ENCODE data around the gene GLRX5.

GLRX5 gene

DNA sequence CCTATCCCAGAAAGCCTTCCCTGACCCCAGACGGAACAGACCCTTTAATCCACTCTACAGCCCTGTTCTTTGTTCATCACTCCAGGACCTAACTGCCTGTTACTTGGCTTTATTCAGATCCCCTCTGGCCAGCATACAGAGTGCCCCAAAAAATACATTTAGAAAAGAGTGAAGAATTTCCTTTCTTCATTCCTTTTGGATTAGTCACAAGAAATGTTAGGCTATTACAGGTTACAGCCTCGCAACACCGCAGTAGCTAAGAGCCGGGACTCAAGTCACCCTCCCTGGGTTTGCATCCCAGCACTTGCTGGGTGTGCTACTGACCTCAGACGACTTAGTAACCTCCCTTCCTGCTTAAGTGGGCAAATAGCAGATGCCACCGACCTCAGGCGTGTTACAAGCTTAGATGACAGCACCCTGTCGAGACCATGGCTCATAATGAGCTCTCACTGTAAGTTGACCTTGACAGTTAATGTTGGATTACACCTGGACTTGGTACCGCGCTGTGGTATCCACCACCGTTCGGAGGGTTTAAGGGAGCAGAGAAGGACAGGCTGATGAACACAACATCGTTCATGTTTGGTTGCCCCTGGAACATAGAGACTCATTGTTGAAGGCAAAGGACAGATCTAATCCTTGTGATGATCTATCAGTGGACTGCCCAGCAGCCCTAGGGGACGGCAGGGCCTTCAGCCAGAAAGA, 12.9 kb downstream of the GLRX5 start:
- Histone ChIP-seq H3K4me3 (no peak overlapping the region), H3K27ac (no peak overlapping the region)
- TF ChIP-seq, protein P1, sequence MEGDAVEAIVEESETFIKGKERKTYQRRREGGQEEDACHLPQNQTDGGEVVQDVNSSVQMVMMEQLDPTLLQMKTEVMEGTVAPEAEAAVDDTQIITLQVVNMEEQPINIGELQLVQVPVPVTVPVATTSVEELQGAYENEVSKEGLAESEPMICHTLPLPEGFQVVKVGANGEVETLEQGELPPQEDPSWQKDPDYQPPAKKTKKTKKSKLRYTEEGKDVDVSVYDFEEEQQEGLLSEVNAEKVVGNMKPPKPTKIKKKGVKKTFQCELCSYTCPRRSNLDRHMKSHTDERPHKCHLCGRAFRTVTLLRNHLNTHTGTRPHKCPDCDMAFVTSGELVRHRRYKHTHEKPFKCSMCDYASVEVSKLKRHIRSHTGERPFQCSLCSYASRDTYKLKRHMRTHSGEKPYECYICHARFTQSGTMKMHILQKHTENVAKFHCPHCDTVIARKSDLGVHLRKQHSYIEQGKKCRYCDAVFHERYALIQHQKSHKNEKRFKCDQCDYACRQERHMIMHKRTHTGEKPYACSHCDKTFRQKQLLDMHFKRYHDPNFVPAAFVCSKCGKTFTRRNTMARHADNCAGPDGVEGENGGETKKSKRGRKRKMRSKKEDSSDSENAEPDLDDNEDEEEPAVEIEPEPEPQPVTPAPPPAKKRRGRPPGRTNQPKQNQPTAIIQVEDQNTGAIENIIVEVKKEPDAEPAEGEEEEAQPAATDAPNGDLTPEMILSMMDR (IDR thresholded peaks at IDR 0.05), result no peak
- DNase-seq (ENCODE audit: low spot score), result no peak

DNA sequence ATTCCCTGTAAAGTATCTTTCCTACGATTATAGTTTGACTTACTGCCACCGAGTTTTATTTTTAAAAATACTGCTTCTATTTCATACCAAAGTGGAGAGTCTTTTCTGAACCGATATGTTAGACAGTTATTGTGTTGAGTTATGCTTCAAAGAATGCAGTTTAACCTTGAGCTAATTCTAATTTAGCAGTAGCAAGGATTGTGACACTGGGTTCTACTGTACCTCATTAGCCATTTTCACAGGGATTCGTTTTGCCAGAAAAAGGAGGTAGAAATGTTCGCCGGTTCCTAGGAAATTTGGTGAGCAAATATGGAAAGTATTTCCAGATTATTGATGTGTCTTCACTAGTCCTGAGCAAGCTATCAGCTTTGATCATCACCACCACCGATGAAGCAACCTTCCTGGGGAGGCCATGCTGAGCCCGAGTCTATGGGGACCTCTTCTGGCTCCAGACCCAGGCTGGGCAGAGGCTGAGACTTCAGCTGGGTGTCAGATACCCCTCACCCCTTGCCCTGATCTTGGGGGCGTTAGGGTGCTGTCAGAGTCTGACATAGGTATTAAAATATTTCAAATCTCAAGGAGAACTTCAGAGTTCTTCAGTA, 13.6 kb downstream of the GLRX5 start:
- DNase-seq (ENCODE audit: low spot score), result no peak
- Histone ChIP-seq H3K4me3 (no peak overlapping the region), H3K27ac (no peak overlapping the region)
- TF ChIP-seq, protein P1 (IDR thresholded peaks at IDR 0.05), result no peak

DNA sequence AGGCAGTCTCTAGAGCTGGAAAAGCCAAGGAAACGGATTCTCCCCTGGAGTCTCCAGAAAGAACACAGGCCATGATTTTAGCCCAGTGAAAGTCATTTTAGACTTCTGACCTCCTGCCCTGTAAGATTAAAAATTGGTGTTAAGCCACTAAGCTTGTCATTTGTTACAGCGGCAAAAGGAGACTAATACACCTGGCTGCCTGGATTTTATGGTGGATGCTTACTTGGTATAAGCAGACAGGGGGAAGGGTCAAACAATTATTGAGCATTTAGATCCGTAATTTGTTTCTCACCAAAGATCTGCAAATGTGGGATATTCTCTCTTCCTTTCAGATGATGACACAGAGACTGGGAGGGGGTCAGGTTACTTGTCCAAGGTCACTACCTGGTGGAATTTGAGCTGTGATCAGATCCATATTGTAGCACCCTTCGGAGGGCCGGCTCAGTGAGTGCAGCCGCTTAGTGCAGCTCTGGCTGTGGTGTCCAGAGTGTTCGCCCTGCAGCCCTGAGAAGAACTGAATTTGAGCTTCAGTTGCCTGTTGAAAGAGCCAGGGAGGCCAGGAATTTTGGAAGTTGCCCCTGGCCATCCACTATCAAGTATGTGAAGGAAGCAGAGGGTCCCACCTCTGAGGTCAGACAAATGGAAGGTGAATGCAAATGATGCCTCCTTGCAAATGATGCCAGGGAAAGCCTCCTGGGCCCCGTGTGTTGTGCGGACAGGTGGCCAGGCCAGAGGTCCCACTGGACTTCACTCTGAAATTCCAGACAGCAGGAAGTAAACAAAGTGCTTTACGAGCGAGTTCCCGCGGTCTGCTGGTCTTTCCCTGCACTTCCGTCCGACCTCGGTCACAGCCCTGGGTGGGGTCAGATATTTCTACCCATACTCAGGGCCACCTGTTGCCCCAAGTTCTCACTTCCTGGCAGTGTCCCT, 15.1 kb downstream of the GLRX5 start:
- TF ChIP-seq, protein P1 (IDR thresholded peaks at IDR 0.05), result no peak
- H3K4me3 ChIP-seq, result no peak overlapping the region
- no peak for DNase-seq (ENCODE audit: low spot score)
- H3K27ac ChIP-seq, result no peak overlapping the region

DNA sequence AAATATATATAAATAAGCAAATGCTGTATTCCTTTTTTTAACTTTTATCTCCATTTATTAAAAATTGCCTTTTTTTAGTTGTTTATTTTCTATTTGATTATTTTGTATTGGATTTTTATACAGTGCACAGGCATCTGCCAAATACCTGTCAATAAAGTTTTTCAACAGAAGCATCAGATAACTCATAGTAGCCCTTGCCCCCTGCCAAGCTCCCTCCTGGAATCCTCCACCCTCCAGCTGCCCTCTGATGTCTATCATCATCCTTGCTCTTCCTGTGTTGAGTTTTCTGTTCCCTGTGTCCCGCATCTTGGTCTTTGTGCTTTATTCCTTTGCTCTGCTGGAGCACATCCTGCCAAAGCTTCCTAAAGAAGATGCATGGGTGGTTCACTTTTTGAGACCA, 16.6 kb downstream of the GLRX5 start:
- no peak for DNase-seq (ENCODE audit: low spot score)
- H3K27ac ChIP-seq, result no peak overlapping the region
- H3K4me3 ChIP-seq, result no peak overlapping the region
- TF ChIP-seq, protein P1 (IDR thresholded peaks at IDR 0.05), result no peak

DNA sequence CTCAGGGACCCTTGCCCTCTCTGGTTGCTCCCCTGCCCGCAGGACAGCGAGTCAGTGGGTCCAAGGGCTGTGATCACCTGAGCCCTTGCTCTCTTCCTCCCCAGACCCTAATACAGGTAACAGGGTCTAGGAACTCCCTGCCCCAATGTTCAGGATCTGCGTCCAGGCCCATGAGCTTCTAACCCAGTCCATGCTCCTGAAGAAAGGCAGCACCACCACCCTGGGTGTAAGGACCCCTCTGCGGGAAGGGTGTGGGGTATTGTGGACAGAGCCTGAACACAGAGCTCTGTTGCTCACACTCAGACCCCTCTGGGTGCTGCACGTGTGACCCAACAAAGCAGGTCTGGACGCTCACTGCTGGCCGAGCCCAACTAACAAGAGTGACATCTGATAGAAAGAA, 18.3 kb downstream of the GLRX5 start:
- no peak for DNase-seq (ENCODE audit: low spot score)
- TF ChIP-seq, protein P1 (IDR thresholded peaks at IDR 0.05), result no peak
- H3K4me3 ChIP-seq, result no peak overlapping the region
- H3K27ac ChIP-seq, result no peak overlapping the region

DNA sequence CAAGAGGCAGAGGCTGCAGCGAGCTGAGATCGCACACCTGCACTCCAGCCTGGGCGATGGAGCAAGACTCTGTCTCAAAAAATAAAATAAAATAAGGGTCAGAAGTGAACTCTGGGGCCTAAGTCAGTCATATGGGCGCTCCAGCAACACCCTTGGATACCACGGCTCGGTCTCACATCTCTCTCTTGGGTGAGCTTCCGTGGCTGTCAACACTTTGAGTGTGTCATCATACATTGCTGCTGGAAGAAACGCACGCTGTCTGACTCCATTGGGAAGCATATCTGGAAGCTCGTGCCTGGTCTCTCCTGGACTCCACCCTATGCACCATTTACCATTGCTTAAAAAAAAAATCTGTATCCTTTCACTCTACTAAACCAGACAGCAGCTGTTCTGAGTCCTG, 20.2 kb downstream of the GLRX5 start:
- DNase-seq (ENCODE audit: low spot score), result no peak
- TF ChIP-seq, protein P1 (IDR thresholded peaks at IDR 0.05), result no peak
- H3K4me3 ChIP-seq, result no peak overlapping the region
- H3K27ac ChIP-seq, result no peak overlapping the region

All from coronary artery (tissue), 2 donors.